ELR (cell line): ENCODE measurements around the gene TMEM37.
"Not testable (repeated sequence)": the region's sequence is repeated elsewhere in the genome, so short reads cannot be mapped to it uniquely, and the experiment has no call there.

Experiments
- DNase-seq: peaks from one replicate; pipeline ENCODE4 v3.0.0-alpha.2; 2015; ENCODE audit warnings: low read depth

The TMEM37 gene

GRCh38 chr2:119431155-119431975 lies at the start of gene TMEM37:
TMEM37 (plus strand) TSS chr2:119431854; CDS start chr2:119431904, 50 bp downstream.
- peak; percentile 46 for DNase-seq

- no peak for DNase-seq
Observed at GRCh38 chr2:119383410-119384140, 48.1 kb upstream of the TMEM37 start.

- DNase-seq: no peak
Observed at GRCh38 chr2:119384971-119385370, 46.7 kb upstream of the TMEM37 start.

GRCh38 chr2:119385466-119385865 lies 46.2 kb upstream of the TMEM37 start:
- no peak for DNase-seq

- DNase-seq: peak; percentile 24
Observed at GRCh38 chr2:119387381-119388129, 44.1 kb upstream of the TMEM37 start.

GRCh38 chr2:119389615-119390306 lies 41.9 kb upstream of the TMEM37 start:
- peak; percentile 52 for DNase-seq

GRCh38 chr2:119393971-119394748 lies 37.5 kb upstream of the TMEM37 start:
- no peak for DNase-seq

- no peak for DNase-seq
Observed at GRCh38 chr2:119397196-119397595, 34.5 kb upstream of the TMEM37 start.

- DNase-seq: no peak
Observed at GRCh38 chr2:119402106-119402505, 29.5 kb upstream of the TMEM37 start.

GRCh38 chr2:119402645-119403560 lies 28.8 kb upstream of the TMEM37 start:
- no peak for DNase-seq

- DNase-seq: not testable (repeated sequence)
Observed at GRCh38 chr2:119403618-119404017, 28.0 kb upstream of the TMEM37 start.

GRCh38 chr2:119405151-119405550 lies 26.5 kb upstream of the TMEM37 start:
- DNase-seq: no peak

GRCh38 chr2:119407430-119408220 lies 24.0 kb upstream of the TMEM37 start:
- DNase-seq: peak; percentile 65

GRCh38 chr2:119408221-119408619 lies 23.4 kb upstream of the TMEM37 start:
- no peak for DNase-seq

- no peak for DNase-seq
Observed at GRCh38 chr2:119409506-119409905, 22.1 kb upstream of the TMEM37 start.

- DNase-seq: no peak
Observed at GRCh38 chr2:119414894-119415293, 16.8 kb upstream of the TMEM37 start.

- DNase-seq: no peak
Observed at GRCh38 chr2:119415630-119416029, 16.0 kb upstream of the TMEM37 start.

GRCh38 chr2:119416299-119416923 lies 15.2 kb upstream of the TMEM37 start:
- DNase-seq: no peak

- no peak for DNase-seq
Observed at GRCh38 chr2:119417908-119418307, 13.7 kb upstream of the TMEM37 start.
